Endothelial cell of umbilical vein (primary cell): ENCODE results near the gene STYXL1. TPM values are rescaled to one million over a fixed set of nuclear protein-coding genes. Genes with fewer than 3 reads are reported as not detected.

ENCODE experiments used
- BruUV-seq: library from RNA; stranded (reverse); fragments of 400-500 nt; replicated peaks from 2 replicates; lab custom pipeline; 2021; lab: Mats Ljungman, UMichigan
- CTCF ChIA-PET: fragments of 300-600, 350-600 bp; sonication (Branson Sonifier 250); formaldehyde crosslinking; loops from one replicate; lab custom pipeline; 2021; ENCODE audit warnings: antibody characterized with exemption, inconsistent platforms; lab: Charles Lee
- POLR2A ChIA-PET: fragments of 300-600, 350-600 bp; sonication (Branson Sonifier 250); formaldehyde crosslinking; loops from one replicate; lab custom pipeline; 2021; ENCODE audit warnings: antibody characterized with exemption, inconsistent platforms; lab: Charles Lee
- DNase-seq: peaks from one replicate; pipeline ENCODE4 v3.0.0-alpha.2; 2011; ENCODE audit warnings: low read depth, low spot score
- FAIRE-seq: peaks from 2 replicates; lab custom pipeline; 2011; peaks lifted over from hg19 to GRCh38; lab: Jason Lieb, UNC
- H2AFZ ChIP-seq: 2 replicates; pipeline ENCODE4 v1.6.0; 2012; ENCODE audit warnings: low read depth, low read length, control low read depth, inconsistent platforms
- H3K27ac ChIP-seq: 2 replicates; pipeline ENCODE4 v1.5.1; 2011; ENCODE audit warnings: low read depth, mild to moderate bottlenecking, control low read depth, low read length, moderate library complexity; ENCODE audit not compliant: insufficient read depth
- H3K27me3 ChIP-seq, 2 experiments: 2 replicates each; pipeline versions ENCODE4 v1.6.0 to v1.6.1; 2011; ENCODE audit warnings: low read length in 2 of 2, mixed read lengths in 1 of 2; ENCODE audit not compliant: control insufficient read depth in 2 of 2, insufficient read depth in 2 of 2
- H3K36me3 ChIP-seq, 2 experiments: 2 replicates in 1 of 2; 3 replicates in 1 of 2; pipeline ENCODE4 v1.5.1; 2011; ENCODE audit warnings: low read length in 2 of 2, mild to moderate bottlenecking in 1 of 2, moderate library complexity in 1 of 2; ENCODE audit not compliant: control insufficient read depth in 2 of 2, insufficient read depth in 2 of 2; ENCODE audit errors: extremely low read depth in 1 of 2
- H3K4me1 ChIP-seq: 3 replicates; pipeline ENCODE4 v1.5.1; 2011; ENCODE audit warnings: mild to moderate bottlenecking, low read length; ENCODE audit not compliant: control insufficient read depth, insufficient read depth; ENCODE audit errors: extremely low read depth
- H3K4me2 ChIP-seq: 2 replicates; pipeline ENCODE4 v1.6.1; 2011; ENCODE audit warnings: low read length, control low read depth, mixed read lengths; ENCODE audit not compliant: insufficient read depth
- H3K4me3 ChIP-seq, 3 experiments: fragments of 200-600 bp in 1 of 3; sonication (generic), shearing (Covaris generic) in 1 of 3; replicated peaks in 1 of 3; 2 replicates each; pipeline ENCODE4 v1.5.1; 2011 to 2016; ENCODE audit warnings: control low read depth in 3 of 3, low read length in 3 of 3, mild to moderate bottlenecking in 2 of 3, inconsistent platforms in 1 of 3, low read depth in 1 of 3, moderate library complexity in 1 of 3; ENCODE audit not compliant: insufficient read depth in 1 of 3
- H3K79me2 ChIP-seq: 2 replicates; pipeline ENCODE4 v1.6.0; 2012; ENCODE audit warnings: low read length, inconsistent platforms; ENCODE audit not compliant: control insufficient read depth, insufficient read depth
- H3K9ac ChIP-seq: replicated peaks from 2 replicates; pipeline ENCODE3; 2011; ENCODE audit warnings: low read length, control low read depth; ENCODE audit not compliant: insufficient read depth; ENCODE audit errors: extremely low read depth
- H3K9me1 ChIP-seq: replicated peaks from 3 replicates; pipeline ENCODE4 v1.6.0; 2011; ENCODE audit warnings: mild to moderate bottlenecking, low read length; ENCODE audit not compliant: control insufficient read depth, insufficient read depth; ENCODE audit errors: extremely low read depth
- H3K9me3 ChIP-seq: replicated peaks from 2 replicates; pipeline ENCODE4 v1.5.1; 2012; ENCODE audit warnings: low read length, inconsistent platforms; ENCODE audit not compliant: control insufficient read depth, insufficient read depth
- H4K20me1 ChIP-seq: replicated peaks from 2 replicates; pipeline ENCODE3; 2011; ENCODE audit warnings: mild to moderate bottlenecking, low read length; ENCODE audit not compliant: control insufficient read depth, insufficient read depth; ENCODE audit errors: extremely low read depth
- CTCF ChIP-seq, 2 donors: IDR thresholded peaks; 1 replicate in 1 of 2; 2 replicates in 1 of 2; pipeline ENCODE4 v1.5.1; 2011; ENCODE audit warnings: low read length in 2 of 2, mild to moderate bottlenecking in 2 of 2, moderate library complexity in 2 of 2, control low read depth in 1 of 2, inconsistent platforms in 1 of 2, low read depth in 1 of 2; ENCODE audit not compliant: insufficient read depth in 1 of 2; ENCODE audit errors: extremely low read depth in 1 of 2
- EZH2 ChIP-seq: IDR thresholded peaks from 2 replicates; pipeline ENCODE4 v1.6.1; 2012; ENCODE audit warnings: borderline replicate concordance, low read depth, mild to moderate bottlenecking, moderate library complexity, low read length, inconsistent platforms; ENCODE audit not compliant: severe bottlenecking
- FOS ChIP-seq: IDR thresholded peaks from 2 replicates; pipeline ENCODE4 v1.6.1; 2011; ENCODE audit warnings: mild to moderate bottlenecking, low read length, moderate library complexity, borderline replicate concordance; ENCODE audit not compliant: insufficient read depth
- GATA2 ChIP-seq: IDR thresholded peaks from 2 replicates; pipeline ENCODE4 v1.7.0; 2011; ENCODE audit warnings: low read depth, mild to moderate bottlenecking, moderate library complexity, mixed read lengths, low read length; ENCODE audit not compliant: insufficient read length, insufficient read depth
- JUN ChIP-seq: IDR thresholded peaks from 2 replicates; pipeline ENCODE4 v1.6.1; 2011; ENCODE audit warnings: borderline replicate concordance, low read depth; ENCODE audit not compliant: insufficient read length, insufficient read depth
- MYC ChIP-seq: IDR thresholded peaks from one replicate; pipeline ENCODE4 v1.6.1; 2011; ENCODE audit warnings: mild to moderate bottlenecking, low read depth, low read length
- POLR2A ChIP-seq: IDR thresholded peaks from 2 replicates; pipeline ENCODE4 v1.6.1; 2012; ENCODE audit warnings: low read depth, mild to moderate bottlenecking, control low read depth, low read length
- POLR2AphosphoS5 ChIP-seq: IDR thresholded peaks from 2 replicates; pipeline ENCODE4 v1.6.1; 2012; ENCODE audit warnings: low read depth, mild to moderate bottlenecking, control low read depth, low read length, moderate library complexity; ENCODE audit not compliant: insufficient read depth
- dilution Hi-C: fragments of 300-500 bp; cut with MboI; formaldehyde crosslinking; loops from one replicate; pipeline ENCODE4 v1.15.0; 2019; ENCODE audit warnings: low sequenced_read_pairs; ENCODE audit not compliant: extremely low pct_ligation_motif_present
- intact Hi-C: fragments of 100-400 bp; cut with micrococcal nuclease; formaldehyde crosslinking; loops from one replicate; pipeline ENCODE4 v1.10.0; 2022
- polyA plus RNA-seq, 4 experiments: library from polyadenylated mRNA; depleted of rRNA in 3 of 4; stranded (reverse) in 3 of 4; unstranded in 1 of 4; fragments of >200 nt; gene quantifications; 2 replicates each; pipeline versions ENCODE4 v1.2.1 to v1.2.3, GENCODE V29; 2011 to 2012; ENCODE audit warnings: missing spikeins in 1 of 4
- total RNA-seq: library from RNA; stranded (reverse); gene quantifications from 2 replicates; pipeline ENCODE4 v1.2.3, GENCODE V29; 2021
- TF ChIP-seq, protein P1 (sequence below): IDR thresholded peaks from 2 replicates; pipeline ENCODE4 v1.6.1; 2011; ENCODE audit not compliant: insufficient read depth, insufficient read length

STYXL1 gene
- total and polyA plus RNA-seq, 2 donors (not counting 3 experiments of a cell fraction or from before 2014, with no cell fraction given) = 23.0 to 67.6 TPM

DNA sequence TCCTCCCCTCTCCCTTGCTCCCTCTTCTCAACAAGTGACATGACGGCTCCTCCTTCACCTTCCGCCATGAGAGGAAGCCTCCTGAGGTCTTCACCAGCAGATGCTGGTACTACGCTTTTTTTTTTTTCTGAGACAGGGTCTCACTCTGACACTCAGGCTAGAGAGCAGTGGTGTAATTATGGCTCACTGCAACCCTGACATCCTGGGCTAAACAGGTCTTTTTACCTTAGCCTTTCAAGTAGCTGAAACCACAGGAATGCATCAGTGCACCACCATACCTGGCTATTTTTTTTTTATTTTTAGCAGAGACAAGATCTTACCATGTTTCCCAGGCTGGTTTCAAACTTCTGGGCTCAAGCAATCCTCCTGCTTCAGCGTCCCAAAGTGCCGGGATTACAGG, 43.7 kb upstream of the STYXL1 start:
- FAIRE-seq = no peak
- H3K27ac ChIP-seq = no peak overlapping the region
- DNase-seq = no peak
- no peaks in the 10 kb centered on the region for H4K20me1 ChIP-seq
- ChIA-PET POLR2A (no interaction called here), CTCF (no interaction called here)
- dilution Hi-C loops (no loop called here), intact Hi-C loops (no loop called here)
- H3K27me3 ChIP-seq = no peaks in the 10 kb centered on the region
- no peak overlapping the region for H3K4me3 ChIP-seq
- no TSS peak for BruUV-seq
- TF ChIP-seq, protein P1, sequence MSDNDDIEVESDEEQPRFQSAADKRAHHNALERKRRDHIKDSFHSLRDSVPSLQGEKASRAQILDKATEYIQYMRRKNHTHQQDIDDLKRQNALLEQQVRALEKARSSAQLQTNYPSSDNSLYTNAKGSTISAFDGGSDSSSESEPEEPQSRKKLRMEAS = no peak
- TF ChIP-seq POLR2A (no peak), GATA2 (no peak), POLR2AphosphoS5 (no peak), JUN (no peak), FOS (no peak), MYC (no peak), EZH2 (no peak), CTCF (IDR thresholded peaks at IDR 0.05; ENCODE audit: extremely low read depth in 1 of 2, insufficient read depth in 1 of 2, low read depth in 1 of 2, low read length in 2 of 2) (no peak)
- H3K9me1 ChIP-seq = no peaks in the 10 kb centered on the region
- no peak overlapping the region for H3K9ac ChIP-seq
- H3K36me3 ChIP-seq = no peaks in the 10 kb centered on the region
- H3K79me2 ChIP-seq = no peaks in the 10 kb centered on the region
- H3K9me3 ChIP-seq = no peaks in the 10 kb centered on the region
- H3K4me1 ChIP-seq = peaks cover 13% of the 10 kb centered on the region
- H3K4me2 ChIP-seq = no peak overlapping the region
- H2AFZ ChIP-seq = no peak overlapping the region
